HepG2 (cell line): ENCODE data around the gene RABEP2. TPM values are rescaled to one million over a fixed set of nuclear protein-coding genes. Genes with fewer than 3 reads are reported as not detected.

Experiments used
- AFF4 ChIP-seq: sonication (generic); formaldehyde crosslinking; IDR thresholded peaks from 2 replicates; pipeline ENCODE4 v1.4.0; 2020; ENCODE audit warnings: missing genetic modification reagents
- DNMT1 ChIP-seq: sonication (generic); formaldehyde crosslinking; IDR thresholded peaks from 2 replicates; pipeline ENCODE4 v1.5.1; 2020; ENCODE audit warnings: mild to moderate bottlenecking, missing genetic modification reagents
- ERF ChIP-seq: IDR thresholded peaks from 2 replicates; pipeline ENCODE4 v1.6.1; 2018; ENCODE audit warnings: missing biosample characterization, missing genetic modification reagents
- GMEB1 ChIP-seq: sonication (generic); formaldehyde crosslinking; IDR thresholded peaks from 2 replicates; pipeline ENCODE4 v1.5.1; 2020; ENCODE audit warnings: missing genetic modification reagents, mild to moderate bottlenecking, borderline replicate concordance
- IRF9 ChIP-seq: sonication (generic); formaldehyde crosslinking; IDR thresholded peaks from 2 replicates; pipeline ENCODE4 v1.8.0; 2022; ENCODE audit warnings: missing genetic modification reagents, mild to moderate bottlenecking, borderline replicate concordance
- MAF1 ChIP-seq: sonication (generic); formaldehyde crosslinking; IDR thresholded peaks from 2 replicates; pipeline ENCODE4 v1.5.0; 2020; ENCODE audit warnings: missing genetic modification reagents, borderline replicate concordance
- MAFF ChIP-seq: IDR thresholded peaks from 2 replicates; pipeline ENCODE4 v1.6.1; 2011; ENCODE audit warnings: low read depth, low read length, improper control_type of control experiment
- MEF2D ChIP-seq: sonication (generic); formaldehyde crosslinking; IDR thresholded peaks from 2 replicates; pipeline ENCODE4 v1.5.1; 2020; ENCODE audit warnings: mild to moderate bottlenecking, missing genetic modification reagents
- MTERF4 ChIP-seq: sonication (generic); formaldehyde crosslinking; IDR thresholded peaks from 2 replicates; pipeline ENCODE4 v1.8.0; 2023; ENCODE audit warnings: mild to moderate bottlenecking, missing genetic modification reagents
- NFE2L1 ChIP-seq: sonication (generic); formaldehyde crosslinking; IDR thresholded peaks from 2 replicates; pipeline ENCODE4 v1.4.0; 2020; ENCODE audit warnings: missing genetic modification reagents, mild to moderate bottlenecking, borderline replicate concordance
- PHF8 ChIP-seq: sonication (generic); formaldehyde crosslinking; IDR thresholded peaks from 2 replicates; pipeline ENCODE4 v1.5.0; 2020; ENCODE audit warnings: missing genetic modification reagents
- SP1 ChIP-seq, 2 experiments: fragments of 450-650 bp in 1 of 2; sonication (generic) in 1 of 2; formaldehyde crosslinking in 1 of 2; IDR thresholded peaks; 2 replicates each; pipeline versions ENCODE4 v1.4.0 to v1.6.1; 2016 to 2020; ENCODE audit warnings: missing genetic modification reagents in 1 of 2
- SRSF4 ChIP-seq: fragments of 200-400 bp; formaldehyde crosslinking; IDR thresholded peaks from one replicate; pipeline ENCODE4 v1.6.1; 2018; ENCODE audit warnings: mild to moderate bottlenecking, low read depth, low read length, moderate library complexity; ENCODE audit not compliant: poor library complexity, severe bottlenecking
- ZFX ChIP-seq: sonication (generic); formaldehyde crosslinking; IDR thresholded peaks from 2 replicates; pipeline ENCODE4 v1.4.0; 2020; ENCODE audit warnings: mild to moderate bottlenecking, low read depth, missing genetic modification reagents, moderate library complexity
- ZNF501 ChIP-seq: sonication (generic); formaldehyde crosslinking; IDR thresholded peaks from 2 replicates; pipeline ENCODE4 v1.5.1; 2020; ENCODE audit warnings: mild to moderate bottlenecking, moderate library complexity, missing genetic modification reagents
- ZNF605 ChIP-seq: sonication (generic); formaldehyde crosslinking; IDR thresholded peaks from 2 replicates; pipeline ENCODE4 v1.8.0; 2022; ENCODE audit warnings: mild to moderate bottlenecking, missing genetic modification reagents
- ZNF83 ChIP-seq: sonication (generic); formaldehyde crosslinking; IDR thresholded peaks from 2 replicates; pipeline ENCODE4 v1.4.0; 2020; ENCODE audit warnings: missing genetic modification reagents, mild to moderate bottlenecking, borderline replicate concordance
- polyA plus RNA-seq, 8 experiments: library from polyadenylated mRNA; depleted of rRNA in 3 of 8; stranded (reverse) in 7 of 8; unstranded in 1 of 8; fragments of >200 nt; fragmentation: Illumina TruSeq in 4 of 8; extraction: Trizol in 4 of 8; gene quantifications; 2 replicates each; pipeline versions ENCODE4 v1.2.1 to v1.2.3, GENCODE V29; 2011 to 2016; ENCODE audit warnings: low read depth in 4 of 8, missing spikeins in 1 of 8, mixed read lengths in 1 of 8; ENCODE audit not compliant: insufficient read depth in 1 of 8
- total RNA-seq, 5 experiments: library from RNA; depleted of rRNA; stranded (reverse); fragments of >200 nt; fragmentation: Illumina TruSeq; extraction: Trizol; gene quantifications; 2 replicates each; pipeline ENCODE4 v1.2.3, GENCODE V29; 2016; ENCODE audit warnings: low read depth in 1 of 5
- TF ChIP-seq, protein P1 (sequence below): sonication (generic); formaldehyde crosslinking; IDR thresholded peaks from 2 replicates; pipeline ENCODE4 v1.4.0; 2020; ENCODE audit warnings: missing genetic modification reagents, borderline replicate concordance

Gene RABEP2
- total and polyA plus RNA-seq, 2 of the 13 experiments (the other 11 are each of a cell fraction or from before 2014, with no cell fraction given) = 10.8 to 18.4 TPM

GRCh38 chr16:28925386-28926228, 569 bp upstream of the RABEP2 start (continued):
- TF ChIP-seq IRF9 = no peak
- TF ChIP-seq NFE2L1 = no peak
- TF ChIP-seq, protein P1, sequence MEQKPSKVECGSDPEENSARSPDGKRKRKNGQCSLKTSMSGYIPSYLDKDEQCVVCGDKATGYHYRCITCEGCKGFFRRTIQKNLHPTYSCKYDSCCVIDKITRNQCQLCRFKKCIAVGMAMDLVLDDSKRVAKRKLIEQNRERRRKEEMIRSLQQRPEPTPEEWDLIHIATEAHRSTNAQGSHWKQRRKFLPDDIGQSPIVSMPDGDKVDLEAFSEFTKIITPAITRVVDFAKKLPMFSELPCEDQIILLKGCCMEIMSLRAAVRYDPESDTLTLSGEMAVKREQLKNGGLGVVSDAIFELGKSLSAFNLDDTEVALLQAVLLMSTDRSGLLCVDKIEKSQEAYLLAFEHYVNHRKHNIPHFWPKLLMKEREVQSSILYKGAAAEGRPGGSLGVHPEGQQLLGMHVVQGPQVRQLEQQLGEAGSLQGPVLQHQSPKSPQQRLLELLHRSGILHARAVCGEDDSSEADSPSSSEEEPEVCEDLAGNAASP (CRISPR knock-in tag) = no peak
- TF ChIP-seq ZNF83 = no peak
- TF ChIP-seq ZNF605 (CRISPR knock-in tag) = no peak; the same call in 1 of the 2 replicates
- 0 out of 2 replicates have a peak, but pooled peaks have one; percentile 9 for TF ChIP-seq MAFF
- no peak for TF ChIP-seq DNMT1 (CRISPR knock-in tag)
- no peak; the same call in none of the 2 replicates for TF ChIP-seq GMEB1 (CRISPR knock-in tag)
- no peak for TF ChIP-seq SRSF4
- TF ChIP-seq MAF1 (CRISPR knock-in tag) = no peak
- peak; percentile 69; the same call in 1 of the 2 replicates for TF ChIP-seq ZNF501 (CRISPR knock-in tag)
- TF ChIP-seq MEF2D (CRISPR knock-in tag) = no peak; the same call in 1 of the 2 replicates
- no peak for TF ChIP-seq ERF (CRISPR knock-in tag)
- no peak for TF ChIP-seq MTERF4
- peak; percentile 91 for TF ChIP-seq ZFX
- peak; percentile 90 for TF ChIP-seq PHF8 (CRISPR knock-in tag)
- peak; percentile 45; the same call in 1 of the 2 replicates for TF ChIP-seq AFF4
- TF ChIP-seq SP1 (IDR thresholded peaks at IDR 0.05) = no peak
- TF ChIP-seq SP1 (CRISPR knock-in tag; IDR thresholded peaks at IDR 0.05) = no peak
